ENCODE measurements around the gene MBD6.
"Not testable (repeated sequence)": the region's sequence is repeated elsewhere in the genome, so short reads cannot be mapped to it uniquely, and the experiment has no call there.

Gene MBD6

DNA sequence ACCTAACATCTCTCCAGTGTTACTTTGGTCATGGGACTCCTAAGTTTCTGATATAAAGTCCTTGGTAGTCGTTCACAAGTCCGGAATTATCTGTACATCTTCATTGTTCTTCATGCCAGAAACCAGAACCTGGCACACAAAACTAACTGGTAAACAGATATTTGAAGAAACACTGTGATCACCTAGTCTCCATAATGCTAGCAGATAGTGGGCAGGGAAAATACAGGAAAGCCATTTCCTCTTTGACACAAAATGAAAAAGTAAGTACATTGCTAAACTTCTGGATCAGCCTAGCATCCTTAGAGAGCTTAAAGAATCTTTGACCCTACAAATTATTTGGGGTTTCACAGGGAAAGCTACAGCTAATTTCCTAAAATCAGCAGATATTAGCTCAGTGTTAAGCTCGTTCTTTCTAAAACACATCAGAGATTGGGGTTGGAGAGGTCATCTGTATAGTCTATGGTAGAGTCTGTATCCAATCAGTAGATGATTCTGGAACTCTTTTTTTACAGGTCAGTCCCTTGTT lies 7.2 kb upstream of the MBD6 start:
- DNase-seq (ENCODE audit: low spot score), result no peak

- DNase-seq (ENCODE audit: low spot score), result no peak
Measured at GRCh38 chr12:57515934-57516541, 6.6 kb upstream of the MBD6 start.

DNA sequence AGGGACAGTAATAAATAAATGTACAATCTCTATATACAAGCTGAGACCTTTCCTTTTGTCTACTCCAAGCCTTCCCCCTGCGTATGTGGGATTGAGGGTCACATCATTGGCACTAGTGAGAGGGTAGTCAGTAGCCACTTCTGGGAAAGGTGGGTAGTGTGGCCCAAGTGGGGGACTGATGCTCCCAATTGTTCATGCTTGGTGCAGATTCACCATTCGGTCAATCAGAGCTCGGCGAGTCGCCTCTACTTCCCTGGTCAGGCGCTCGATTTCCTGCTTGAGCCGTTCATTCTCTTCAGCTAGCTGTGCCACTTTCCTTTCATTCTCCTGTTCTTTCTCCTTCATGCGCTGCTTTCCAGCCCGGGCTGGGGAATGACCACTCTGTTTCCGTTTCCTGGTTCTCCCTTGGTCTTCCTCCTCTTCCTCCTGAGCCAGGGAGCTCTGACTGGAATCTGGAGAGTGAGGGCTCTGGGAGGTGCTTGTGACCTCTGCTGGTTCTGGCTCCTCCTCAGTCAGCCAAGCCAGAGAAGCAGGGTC lies 5.9 kb upstream of the MBD6 start:
- DNase-seq (ENCODE audit: low spot score), result no peak

DNA sequence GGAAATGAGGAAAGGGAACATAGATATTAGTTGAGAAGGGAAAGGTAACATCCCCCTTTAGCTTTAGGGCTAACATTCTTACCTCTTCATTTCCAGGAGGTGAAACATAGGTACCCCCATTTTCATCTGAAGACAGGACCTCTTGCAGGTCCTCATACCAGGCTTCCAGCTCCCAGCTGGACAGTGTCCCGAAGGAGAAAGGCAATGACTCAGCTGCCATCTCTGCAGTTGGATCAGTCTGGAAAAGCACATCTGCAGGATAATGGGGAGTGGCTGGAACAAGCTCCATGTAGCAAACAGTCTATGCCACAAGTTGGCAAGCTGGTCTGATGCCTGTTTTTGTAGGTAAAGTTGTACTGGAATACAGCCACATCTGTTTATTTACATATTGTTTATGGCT lies 5.4 kb upstream of the MBD6 start:
- peak; percentile 44 for DNase-seq (ENCODE audit: low spot score)

GRCh38 chr12:57517718-57518117 lies 4.9 kb upstream of the MBD6 start:
- not testable (repeated sequence) for DNase-seq (ENCODE audit: low spot score)

DNA sequence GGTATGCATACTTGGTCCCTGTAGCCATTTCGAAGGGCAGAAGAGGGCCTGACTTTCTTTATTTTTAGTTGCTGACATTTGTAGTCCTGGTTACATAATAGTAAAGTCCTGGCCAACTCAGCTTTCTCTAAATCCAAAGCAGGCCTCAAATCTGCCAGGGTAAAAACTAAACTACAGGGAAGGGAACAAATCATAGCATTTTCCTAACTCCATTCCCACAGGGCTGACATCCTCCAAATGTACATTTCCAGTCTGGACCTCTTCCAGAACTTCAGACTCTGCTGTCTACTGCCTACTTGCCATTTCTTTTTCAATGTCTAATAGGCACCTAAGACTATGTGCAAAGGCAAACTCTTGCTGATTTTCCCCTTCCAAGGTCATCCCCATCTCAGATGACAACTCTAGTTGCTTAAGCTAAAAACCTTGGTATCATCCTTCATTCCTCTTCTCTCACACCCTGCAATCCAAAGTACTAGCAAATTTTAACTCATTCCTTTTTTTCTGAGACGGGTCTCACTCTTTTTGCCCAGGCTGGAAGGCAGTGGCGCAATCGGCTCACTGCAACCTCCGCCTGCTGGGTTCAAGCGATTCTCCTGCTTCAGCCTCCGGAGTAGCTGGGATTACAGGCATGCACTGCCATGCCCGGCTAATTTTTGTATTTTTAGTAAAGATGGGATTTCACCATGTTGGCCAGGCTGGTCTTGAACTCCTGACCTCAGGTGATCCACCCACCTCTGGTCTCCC lies 4.3 kb upstream of the MBD6 start:
- no peak for DNase-seq (ENCODE audit: low spot score)

- DNase-seq (ENCODE audit: low spot score), result no peak
Measured at GRCh38 chr12:57518920-57519795, 3.5 kb upstream of the MBD6 start.

DNA sequence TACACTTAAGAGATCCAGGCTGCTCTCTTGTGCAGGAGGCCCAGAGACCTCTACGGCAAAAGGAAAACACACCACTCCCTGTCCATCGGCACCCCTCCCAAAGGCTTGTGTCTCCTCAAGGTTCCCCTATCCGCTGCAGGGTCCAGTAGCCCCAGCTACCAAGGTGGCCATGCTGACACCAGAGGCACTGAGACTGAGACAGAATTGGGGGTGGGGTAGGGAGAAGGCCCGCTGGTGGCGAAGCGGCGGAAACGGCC lies 2.9 kb upstream of the MBD6 start:
- no peak for DNase-seq (ENCODE audit: low spot score)

DNA sequence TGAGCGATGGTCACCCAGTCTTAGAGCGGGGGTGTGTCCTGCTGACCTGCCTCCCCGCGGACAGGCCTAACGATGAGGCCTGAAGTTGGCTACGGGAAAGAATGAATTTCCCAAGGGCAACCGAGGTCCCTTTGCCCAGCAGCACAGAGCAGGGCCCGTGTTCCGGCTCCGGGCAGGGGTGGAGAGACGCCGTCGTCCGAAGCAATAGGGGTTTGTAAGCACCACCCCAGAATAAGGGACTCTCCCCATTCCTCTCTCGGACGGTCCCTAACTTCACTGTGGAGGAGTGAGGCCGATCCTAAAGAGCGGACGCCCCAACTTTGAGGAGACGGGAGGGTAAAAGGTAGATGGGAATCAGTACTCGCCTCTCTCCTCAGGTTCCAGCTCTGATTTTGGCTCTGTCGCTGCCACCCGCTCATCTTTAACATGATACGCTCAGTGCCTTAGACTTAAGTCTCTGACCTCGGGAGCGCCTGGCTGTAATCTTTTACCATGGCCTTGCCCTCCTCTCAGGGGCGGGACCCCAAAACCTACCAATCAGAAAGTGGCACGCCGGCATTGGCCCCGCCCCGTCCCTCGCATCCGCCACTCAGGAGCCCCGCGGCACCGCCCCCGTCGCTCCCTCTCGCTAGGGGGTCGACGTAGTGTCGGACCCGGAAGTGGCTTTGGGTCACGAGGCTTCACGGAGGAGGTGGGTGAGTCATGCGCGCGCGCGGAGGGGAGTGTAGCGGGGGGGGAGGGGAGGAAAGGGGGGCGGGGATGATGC lies 2.4 kb upstream of the MBD6 start, which contains the start of gene DDIT3:
Gene DDIT3, minus strand, starts transcription at position 462 of the 766 bp plus-strand sequence. CDS start 3,108 bp downstream, outside the sequence.
- DNase-seq (ENCODE audit: low spot score), result peak; percentile 96

- no peak for DNase-seq (ENCODE audit: low spot score)
Measured at GRCh38 chr12:57521525-57522010, 1.1 kb upstream of the MBD6 start.

DNA sequence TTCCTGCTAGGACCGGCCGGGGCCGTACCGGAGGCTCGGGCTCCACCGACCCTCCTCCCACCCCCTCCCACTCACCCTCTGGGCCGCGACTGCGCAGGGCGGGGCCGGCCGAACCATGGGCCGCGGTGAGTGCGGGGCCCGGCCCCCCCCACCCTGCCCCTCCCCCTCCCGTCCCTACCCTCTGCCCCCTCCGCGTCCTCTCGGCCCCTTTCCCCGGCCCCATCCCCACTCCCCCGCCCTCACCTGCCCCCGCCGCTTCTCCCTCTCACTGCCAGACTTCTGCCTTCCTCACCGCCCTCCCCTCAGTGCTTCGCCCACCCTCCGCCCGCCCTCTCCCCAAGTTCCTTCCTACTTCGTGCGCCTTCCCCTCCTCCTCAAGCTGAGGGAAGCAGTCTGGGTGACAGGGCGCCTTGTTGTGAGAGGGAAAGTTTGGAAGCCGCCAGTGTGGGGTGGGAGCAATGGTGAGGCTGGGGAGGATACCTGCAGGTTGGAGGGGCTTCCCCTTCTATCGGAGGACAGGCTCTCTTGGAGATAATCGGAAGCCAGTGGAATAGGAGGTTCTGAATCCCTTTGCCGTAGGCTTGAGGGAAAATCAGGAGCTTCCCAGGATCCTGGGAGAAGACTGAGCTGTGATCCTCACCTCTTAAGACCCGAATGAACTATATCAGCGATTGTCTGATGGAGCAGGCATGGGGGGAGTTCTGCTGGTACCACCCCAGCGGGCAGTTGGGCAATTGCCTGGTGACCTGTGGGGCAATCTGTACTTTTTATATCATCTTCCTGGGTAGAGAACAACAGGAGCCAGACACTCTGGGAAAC lies 472 bp downstream of the MBD6 start:
- peak; percentile 50 for DNase-seq (ENCODE audit: low spot score)

DNA sequence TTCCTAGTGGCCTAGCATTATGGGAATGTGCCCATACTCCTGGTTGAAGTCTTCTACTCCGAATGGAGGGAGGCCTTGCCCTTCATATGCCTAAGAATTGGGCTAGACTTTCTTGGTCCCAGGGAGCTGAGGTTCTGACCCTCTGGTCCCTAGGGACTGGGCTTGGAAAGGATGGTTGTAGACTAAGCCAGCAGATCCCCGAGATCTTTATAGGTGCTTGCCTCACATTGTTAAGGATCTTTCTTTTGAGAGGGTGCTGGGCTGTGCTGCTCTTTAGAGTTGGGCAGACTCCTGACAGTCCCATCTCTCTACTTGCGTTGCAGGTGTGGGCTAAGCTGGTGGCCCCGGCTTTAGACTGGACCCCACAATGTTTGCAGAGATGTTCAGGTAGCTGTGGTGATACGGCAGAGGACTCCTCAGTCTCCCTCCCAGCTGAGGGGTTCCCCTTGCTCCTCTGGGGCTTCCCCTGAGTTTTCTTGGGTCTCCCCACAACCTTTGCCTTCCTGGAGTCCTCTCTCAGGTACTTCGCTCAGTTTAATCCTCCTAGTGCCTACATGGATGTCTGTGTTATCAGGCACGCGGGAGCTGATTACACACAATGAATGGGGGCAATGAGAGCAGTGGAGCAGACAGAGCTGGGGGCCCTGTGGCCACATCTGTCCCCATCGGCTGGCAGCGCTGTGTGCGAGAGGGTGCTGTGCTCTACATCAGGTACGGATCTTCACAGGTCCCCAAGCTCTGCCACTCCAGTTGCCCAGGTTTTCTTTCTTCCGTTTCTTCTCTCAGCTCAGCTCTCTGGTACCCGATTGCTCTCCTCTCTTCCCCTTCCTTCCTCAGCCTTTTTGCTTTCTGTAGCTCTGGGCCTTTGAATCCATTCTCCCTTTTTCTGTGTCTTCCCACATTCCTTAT lies 1.3 kb downstream of the MBD6 start:
- no peak for DNase-seq (ENCODE audit: low spot score)

DNA sequence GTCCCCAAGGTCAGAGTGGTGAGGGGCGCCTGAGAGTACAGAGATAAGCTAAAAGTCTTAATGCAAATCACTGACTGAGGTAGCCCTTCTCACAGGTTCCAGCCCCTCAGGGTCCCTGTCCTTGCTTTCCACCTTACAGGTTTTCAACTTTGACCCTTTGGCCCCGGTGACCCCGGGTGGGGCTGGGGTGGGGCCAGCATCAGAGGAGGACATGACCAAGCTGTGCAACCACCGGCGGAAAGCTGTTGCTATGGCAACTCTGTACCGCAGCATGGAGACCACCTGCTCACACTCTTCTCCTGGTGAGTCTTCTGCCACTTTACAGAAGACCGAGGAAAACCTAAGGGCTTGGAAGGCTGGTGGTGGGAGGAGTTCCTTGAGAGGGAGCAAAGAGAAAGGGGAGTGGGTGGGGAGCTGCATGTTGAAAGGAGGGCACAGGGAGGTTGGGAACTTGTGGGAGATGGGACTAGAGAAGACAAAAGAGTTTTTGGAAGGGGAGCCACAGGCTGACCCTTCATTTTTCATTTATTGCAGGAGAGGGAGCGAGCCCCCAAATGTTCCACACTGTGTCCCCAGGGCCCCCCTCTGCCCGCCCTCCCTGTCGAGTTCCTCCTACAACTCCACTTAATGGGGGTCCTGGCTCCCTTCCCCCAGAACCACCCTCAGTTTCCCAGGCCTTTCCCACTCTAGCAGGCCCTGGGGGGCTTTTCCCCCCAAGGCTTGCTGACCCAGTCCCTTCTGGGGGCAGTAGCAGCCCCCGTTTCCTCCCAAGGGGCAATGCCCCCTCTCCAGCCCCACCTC lies 2.4 kb downstream of the MBD6 start:
- DNase-seq (ENCODE audit: low spot score), result no peak

- no peak for DNase-seq (ENCODE audit: low spot score)
Measured at GRCh38 chr12:57525615-57526383, 3.2 kb downstream of the MBD6 start.

GRCh38 chr12:57526477-57527126 lies 4.0 kb downstream of the MBD6 start:
- DNase-seq (ENCODE audit: low spot score), result no peak

DNA sequence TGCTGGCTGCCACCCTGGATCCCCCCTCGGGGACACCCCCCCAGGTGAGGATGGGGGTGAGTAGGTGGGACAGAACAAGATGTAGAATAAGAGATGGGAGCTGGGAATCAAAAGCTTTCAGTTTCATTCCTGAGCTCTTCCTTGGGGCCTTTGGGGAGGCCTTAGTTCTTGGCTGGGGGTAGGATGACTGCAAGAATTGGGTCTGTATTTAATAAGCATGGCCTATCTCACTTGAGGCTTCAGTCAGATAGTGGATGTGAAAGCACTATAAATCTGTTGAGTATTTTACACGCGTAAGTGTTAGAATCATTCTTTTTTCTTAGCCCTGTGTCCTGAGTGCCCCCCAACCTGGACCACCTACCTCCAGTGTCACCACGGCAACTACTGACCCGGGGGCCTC lies 4.6 kb downstream of the MBD6 start:
- DNase-seq (ENCODE audit: low spot score), result no peak

- DNase-seq (ENCODE audit: low spot score), result no peak
Measured at GRCh38 chr12:57528176-57528575, 5.6 kb downstream of the MBD6 start.
